K562 (cell line): ENCODE results near the gene NPC1L1. TPM values are rescaled to one million over a fixed set of nuclear protein-coding genes. Genes with fewer than 3 reads are reported as not detected.
A peak's percentile ranks its signal among the peaks of the same experiment; 100 is the strongest.

Source experiments
- BCOR ChIP-seq: fragments of 450-650 bp; IDR thresholded peaks from 2 replicates; pipeline ENCODE4 v1.6.1; 2016
- CREBBP ChIP-seq: IDR thresholded peaks from one replicate; pipeline ENCODE4 v1.6.1; 2012; ENCODE audit warnings: low read depth, mild to moderate bottlenecking, control low read depth, inconsistent platforms, low read length
- CSDE1 ChIP-seq, 2 experiments: fragments of 450-650 bp; IDR thresholded peaks; 2 replicates each; pipeline ENCODE4 v1.6.1; 2016; ENCODE audit warnings: mild to moderate bottlenecking in 1 of 2
- FIP1L1 ChIP-seq: fragments of 200-400 bp; formaldehyde crosslinking; IDR thresholded peaks from 2 replicates; pipeline ENCODE4 v1.6.1; 2018; ENCODE audit warnings: mild to moderate bottlenecking, low read depth, low read length; ENCODE audit not compliant: poor library complexity, severe bottlenecking
- KAT2B ChIP-seq: IDR thresholded peaks from one replicate; pipeline ENCODE4 v1.6.1; 2012; ENCODE audit warnings: low read depth, mild to moderate bottlenecking, control low read depth, inconsistent platforms, low read length, moderate library complexity
- KDM2B ChIP-seq: fragments of 250-450 bp; sonication (Bioruptor Pico); IDR thresholded peaks from 2 replicates; pipeline ENCODE4 v1.8.0; 2021; ENCODE audit warnings: mild to moderate bottlenecking, moderate library complexity
- MAFF ChIP-seq: IDR thresholded peaks from 2 replicates; pipeline ENCODE4 v1.6.1; 2012; ENCODE audit warnings: low read length, improper control_type of control experiment
- MCM5 ChIP-seq: fragments of 450-650 bp; IDR thresholded peaks from 2 replicates; pipeline ENCODE4 v1.6.1; 2016; ENCODE audit warnings: low read depth
- NFRKB ChIP-seq: fragments of 450-650 bp; IDR thresholded peaks from 2 replicates; pipeline ENCODE4 v1.6.1; 2016; ENCODE audit warnings: low read depth
- PTRF ChIP-seq: fragments of 450-650 bp; IDR thresholded peaks from 2 replicates; pipeline ENCODE4 v1.6.1; 2016; ENCODE audit warnings: mild to moderate bottlenecking, missing genetic modification characterization, missing compliant biosample characterization
- RFX1 ChIP-seq: fragments of 450-650 bp; IDR thresholded peaks from 2 replicates; pipeline ENCODE4 v1.6.1; 2016; ENCODE audit warnings: mild to moderate bottlenecking, moderate library complexity
- SNIP1 ChIP-seq: fragments of 450-650 bp; IDR thresholded peaks from 2 replicates; pipeline ENCODE4 v1.7.1; 2017; ENCODE audit warnings: low read depth, mild to moderate bottlenecking
- ZNF217 ChIP-seq: sonication (generic); formaldehyde crosslinking; IDR thresholded peaks from 2 replicates; pipeline ENCODE4 v1.8.0; 2022; ENCODE audit warnings: mild to moderate bottlenecking, missing genetic modification reagents
- ZNF408 ChIP-seq: fragments of 250-450 bp; sonication (Bioruptor Pico); IDR thresholded peaks from 2 replicates; pipeline ENCODE4 v1.4.0; 2020; ENCODE audit warnings: low read depth, mild to moderate bottlenecking, moderate library complexity
- polyA plus RNA-seq, 8 experiments: library from polyadenylated mRNA; depleted of rRNA in 4 of 8; stranded (reverse) in 5 of 8; unstranded in 3 of 8; fragments of >200 nt; fragmentation: Nextera tagmentation in 2 of 8; fragmentation: Illumina TruSeq in 1 of 8; extraction: Ambion mirVana in 2 of 8; extraction: Trizol in 1 of 8; gene quantifications; 2 replicates each; pipeline versions ENCODE4 v1.2.1 to v1.2.3, GENCODE V29; 2011 to 2014; ENCODE audit warnings: inconsistent platforms in 1 of 8, missing spikeins in 1 of 8
- total RNA-seq, 7 experiments: library from RNA; depleted of rRNA in 6 of 7; stranded (reverse); fragments of >200 nt in 6 of 7; fragmentation: Illumina TruSeq in 2 of 7; extraction: Trizol in 2 of 7; gene quantifications; 2 replicates each; pipeline versions ENCODE4 v1.2.1 to v1.2.3, GENCODE V29; 2011 to 2021; ENCODE audit warnings: low replicate concordance in 1 of 7
- TF ChIP-seq, protein P1 (sequence below): fragments of 200-600 bp; sonication (generic); IDR thresholded peaks from one replicate; pipeline ENCODE4 v1.6.1; 2012; ENCODE audit warnings: mild to moderate bottlenecking, low read depth, low read length, inconsistent platforms
- TF ChIP-seq, protein P2 (sequence below), 3 experiments: IDR thresholded peaks in 2 of 3; conservative IDR thresholded peaks in 1 of 3; 2 replicates each; pipeline ENCODE4 v1.5.1; 2011 to 2012; ENCODE audit warnings: low read length in 3 of 3, mild to moderate bottlenecking in 3 of 3, control low read depth in 2 of 3, improper control_type of control experiment in 1 of 3, inconsistent platforms in 1 of 3, low read depth in 1 of 3, mixed read lengths in 1 of 3, moderate library complexity in 1 of 3; ENCODE audit not compliant: insufficient read depth in 2 of 3

NPC1L1 gene
- total and polyA plus RNA-seq, 9 of the 15 experiments (the other 6 are each of a cell fraction or from before 2014, with no cell fraction given) = 0.01 to 0.18 (median 0.07) TPM; not detected in 4

DNA sequence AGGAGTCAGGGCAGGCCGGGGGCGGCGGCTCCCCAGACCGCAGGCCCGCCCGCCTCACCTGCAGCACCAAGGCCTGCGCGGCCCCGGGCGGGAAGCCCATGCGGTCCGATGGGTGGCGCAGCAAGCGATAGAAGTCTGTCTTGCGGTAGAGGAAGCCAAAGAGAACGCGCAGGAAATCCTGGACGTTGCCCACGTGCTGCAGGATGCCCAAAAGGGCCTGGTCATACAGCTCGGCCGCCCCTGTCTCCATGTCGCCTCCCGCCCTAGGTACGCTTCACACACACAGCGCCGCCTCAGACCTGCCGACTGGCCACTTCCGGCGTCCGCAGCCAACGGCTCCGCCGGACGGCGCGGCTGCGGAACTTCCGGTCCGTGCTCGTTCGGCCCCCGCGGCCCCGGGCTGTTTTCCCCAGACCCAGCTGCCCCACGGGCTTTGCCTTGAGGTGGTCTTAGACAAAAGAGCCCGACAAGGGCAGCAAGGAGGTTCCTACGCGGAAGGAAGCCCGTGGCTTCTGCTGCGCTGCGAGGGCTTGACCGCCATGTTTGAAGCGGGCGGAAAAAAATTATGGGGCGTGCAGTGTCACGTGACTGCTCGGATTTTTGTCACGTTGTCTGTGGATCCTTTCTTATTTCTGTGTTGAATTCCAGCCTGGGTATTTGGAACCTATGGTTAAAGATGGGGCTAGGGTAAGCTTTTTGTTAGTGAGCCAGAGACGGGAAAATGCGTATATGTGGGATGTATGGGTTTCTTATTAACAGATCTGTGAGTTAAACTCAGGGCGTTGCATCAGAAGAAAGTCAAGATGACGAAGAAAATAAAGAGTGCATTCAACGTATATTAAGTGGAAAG is 50.6 kb downstream of the NPC1L1 start, which contains the start of gene NUDCD3 (continued):
- TF ChIP-seq, protein P1, sequence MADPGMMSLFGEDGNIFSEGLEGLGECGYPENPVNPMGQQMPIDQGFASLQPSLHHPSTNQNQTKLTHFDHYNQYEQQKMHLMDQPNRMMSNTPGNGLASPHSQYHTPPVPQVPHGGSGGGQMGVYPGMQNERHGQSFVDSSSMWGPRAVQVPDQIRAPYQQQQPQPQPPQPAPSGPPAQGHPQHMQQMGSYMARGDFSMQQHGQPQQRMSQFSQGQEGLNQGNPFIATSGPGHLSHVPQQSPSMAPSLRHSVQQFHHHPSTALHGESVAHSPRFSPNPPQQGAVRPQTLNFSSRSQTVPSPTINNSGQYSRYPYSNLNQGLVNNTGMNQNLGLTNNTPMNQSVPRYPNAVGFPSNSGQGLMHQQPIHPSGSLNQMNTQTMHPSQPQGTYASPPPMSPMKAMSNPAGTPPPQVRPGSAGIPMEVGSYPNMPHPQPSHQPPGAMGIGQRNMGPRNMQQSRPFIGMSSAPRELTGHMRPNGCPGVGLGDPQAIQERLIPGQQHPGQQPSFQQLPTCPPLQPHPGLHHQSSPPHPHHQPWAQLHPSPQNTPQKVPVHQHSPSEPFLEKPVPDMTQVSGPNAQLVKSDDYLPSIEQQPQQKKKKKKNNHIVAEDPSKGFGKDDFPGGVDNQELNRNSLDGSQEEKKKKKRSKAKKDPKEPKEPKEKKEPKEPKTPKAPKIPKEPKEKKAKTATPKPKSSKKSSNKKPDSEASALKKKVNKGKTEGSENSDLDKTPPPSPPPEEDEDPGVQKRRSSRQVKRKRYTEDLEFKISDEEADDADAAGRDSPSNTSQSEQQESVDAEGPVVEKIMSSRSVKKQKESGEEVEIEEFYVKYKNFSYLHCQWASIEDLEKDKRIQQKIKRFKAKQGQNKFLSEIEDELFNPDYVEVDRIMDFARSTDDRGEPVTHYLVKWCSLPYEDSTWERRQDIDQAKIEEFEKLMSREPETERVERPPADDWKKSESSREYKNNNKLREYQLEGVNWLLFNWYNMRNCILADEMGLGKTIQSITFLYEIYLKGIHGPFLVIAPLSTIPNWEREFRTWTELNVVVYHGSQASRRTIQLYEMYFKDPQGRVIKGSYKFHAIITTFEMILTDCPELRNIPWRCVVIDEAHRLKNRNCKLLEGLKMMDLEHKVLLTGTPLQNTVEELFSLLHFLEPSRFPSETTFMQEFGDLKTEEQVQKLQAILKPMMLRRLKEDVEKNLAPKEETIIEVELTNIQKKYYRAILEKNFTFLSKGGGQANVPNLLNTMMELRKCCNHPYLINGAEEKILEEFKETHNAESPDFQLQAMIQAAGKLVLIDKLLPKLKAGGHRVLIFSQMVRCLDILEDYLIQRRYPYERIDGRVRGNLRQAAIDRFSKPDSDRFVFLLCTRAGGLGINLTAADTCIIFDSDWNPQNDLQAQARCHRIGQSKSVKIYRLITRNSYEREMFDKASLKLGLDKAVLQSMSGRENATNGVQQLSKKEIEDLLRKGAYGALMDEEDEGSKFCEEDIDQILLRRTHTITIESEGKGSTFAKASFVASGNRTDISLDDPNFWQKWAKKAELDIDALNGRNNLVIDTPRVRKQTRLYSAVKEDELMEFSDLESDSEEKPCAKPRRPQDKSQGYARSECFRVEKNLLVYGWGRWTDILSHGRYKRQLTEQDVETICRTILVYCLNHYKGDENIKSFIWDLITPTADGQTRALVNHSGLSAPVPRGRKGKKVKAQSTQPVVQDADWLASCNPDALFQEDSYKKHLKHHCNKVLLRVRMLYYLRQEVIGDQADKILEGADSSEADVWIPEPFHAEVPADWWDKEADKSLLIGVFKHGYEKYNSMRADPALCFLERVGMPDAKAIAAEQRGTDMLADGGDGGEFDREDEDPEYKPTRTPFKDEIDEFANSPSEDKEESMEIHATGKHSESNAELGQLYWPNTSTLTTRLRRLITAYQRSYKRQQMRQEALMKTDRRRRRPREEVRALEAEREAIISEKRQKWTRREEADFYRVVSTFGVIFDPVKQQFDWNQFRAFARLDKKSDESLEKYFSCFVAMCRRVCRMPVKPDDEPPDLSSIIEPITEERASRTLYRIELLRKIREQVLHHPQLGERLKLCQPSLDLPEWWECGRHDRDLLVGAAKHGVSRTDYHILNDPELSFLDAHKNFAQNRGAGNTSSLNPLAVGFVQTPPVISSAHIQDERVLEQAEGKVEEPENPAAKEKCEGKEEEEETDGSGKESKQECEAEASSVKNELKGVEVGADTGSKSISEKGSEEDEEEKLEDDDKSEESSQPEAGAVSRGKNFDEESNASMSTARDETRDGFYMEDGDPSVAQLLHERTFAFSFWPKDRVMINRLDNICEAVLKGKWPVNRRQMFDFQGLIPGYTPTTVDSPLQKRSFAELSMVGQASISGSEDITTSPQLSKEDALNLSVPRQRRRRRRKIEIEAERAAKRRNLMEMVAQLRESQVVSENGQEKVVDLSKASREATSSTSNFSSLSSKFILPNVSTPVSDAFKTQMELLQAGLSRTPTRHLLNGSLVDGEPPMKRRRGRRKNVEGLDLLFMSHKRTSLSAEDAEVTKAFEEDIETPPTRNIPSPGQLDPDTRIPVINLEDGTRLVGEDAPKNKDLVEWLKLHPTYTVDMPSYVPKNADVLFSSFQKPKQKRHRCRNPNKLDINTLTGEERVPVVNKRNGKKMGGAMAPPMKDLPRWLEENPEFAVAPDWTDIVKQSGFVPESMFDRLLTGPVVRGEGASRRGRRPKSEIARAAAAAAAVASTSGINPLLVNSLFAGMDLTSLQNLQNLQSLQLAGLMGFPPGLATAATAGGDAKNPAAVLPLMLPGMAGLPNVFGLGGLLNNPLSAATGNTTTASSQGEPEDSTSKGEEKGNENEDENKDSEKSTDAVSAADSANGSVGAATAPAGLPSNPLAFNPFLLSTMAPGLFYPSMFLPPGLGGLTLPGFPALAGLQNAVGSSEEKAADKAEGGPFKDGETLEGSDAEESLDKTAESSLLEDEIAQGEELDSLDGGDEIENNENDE = no peak
- TF ChIP-seq MCM5 (no peak), BCOR (no peak; the same call in 1 of the 2 replicates), MAFF (no peak), CREBBP (no peak), ZNF217 (CRISPR knock-in tag) (no peak), NFRKB (peak; percentile 92), PTRF (tag) (no peak), KDM2B (CRISPR knock-in tag) (no peak; the same call in 1 of the 2 replicates), FIP1L1 (no peak), ZNF408 (CRISPR knock-in tag) (no peak), KAT2B (peak; percentile 64), CSDE1 (IDR thresholded peaks at IDR 0.05) (no peak), SNIP1 (no peak), RFX1 (no peak)
- TF ChIP-seq, protein P2, sequence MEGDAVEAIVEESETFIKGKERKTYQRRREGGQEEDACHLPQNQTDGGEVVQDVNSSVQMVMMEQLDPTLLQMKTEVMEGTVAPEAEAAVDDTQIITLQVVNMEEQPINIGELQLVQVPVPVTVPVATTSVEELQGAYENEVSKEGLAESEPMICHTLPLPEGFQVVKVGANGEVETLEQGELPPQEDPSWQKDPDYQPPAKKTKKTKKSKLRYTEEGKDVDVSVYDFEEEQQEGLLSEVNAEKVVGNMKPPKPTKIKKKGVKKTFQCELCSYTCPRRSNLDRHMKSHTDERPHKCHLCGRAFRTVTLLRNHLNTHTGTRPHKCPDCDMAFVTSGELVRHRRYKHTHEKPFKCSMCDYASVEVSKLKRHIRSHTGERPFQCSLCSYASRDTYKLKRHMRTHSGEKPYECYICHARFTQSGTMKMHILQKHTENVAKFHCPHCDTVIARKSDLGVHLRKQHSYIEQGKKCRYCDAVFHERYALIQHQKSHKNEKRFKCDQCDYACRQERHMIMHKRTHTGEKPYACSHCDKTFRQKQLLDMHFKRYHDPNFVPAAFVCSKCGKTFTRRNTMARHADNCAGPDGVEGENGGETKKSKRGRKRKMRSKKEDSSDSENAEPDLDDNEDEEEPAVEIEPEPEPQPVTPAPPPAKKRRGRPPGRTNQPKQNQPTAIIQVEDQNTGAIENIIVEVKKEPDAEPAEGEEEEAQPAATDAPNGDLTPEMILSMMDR (IDR thresholded peaks at IDR 0.05 in 2 of 3, conservative IDR thresholded peaks at IDR 0.05 in 1 of 3; ENCODE audit: insufficient read depth in 2 of 3, low read depth in 1 of 3, low read length in 3 of 3) = no peak; a peak in 2 of 6 replicates
